H1 (cell line): Measurements from ENCODE around the gene RBM45. TPM values are rescaled to one million over a fixed set of nuclear protein-coding genes. Genes with fewer than 3 reads are reported as not detected.

Experiments used
- CREB1 ChIP-seq: IDR thresholded peaks from 2 replicates; pipeline ENCODE4 v1.6.1; 2012; ENCODE audit warnings: inconsistent platforms
- EP300 ChIP-seq, 2 experiments: IDR thresholded peaks; 1 replicate in 1 of 2; 2 replicates in 1 of 2; pipeline ENCODE4 v1.6.1; 2011 to 2012; ENCODE audit warnings: low read depth in 2 of 2, low read length in 2 of 2, mild to moderate bottlenecking in 2 of 2, borderline replicate concordance in 1 of 2, inconsistent platforms in 1 of 2, moderate library complexity in 1 of 2
- MAX ChIP-seq: IDR thresholded peaks from 2 replicates; pipeline ENCODE4 v1.6.1; 2012; ENCODE audit warnings: inconsistent platforms
- POLR2AphosphoS5 ChIP-seq: IDR thresholded peaks from 2 replicates; pipeline ENCODE4 v1.6.1; 2011; ENCODE audit warnings: low read depth, low read length
- RAD21 ChIP-seq, 2 experiments: IDR thresholded peaks in 1 of 2; conservative IDR thresholded peaks in 1 of 2; 2 replicates each; pipeline ENCODE4 v1.6.1; 2011; ENCODE audit warnings: low read depth in 2 of 2, low read length in 2 of 2, improper control_type of control experiment in 1 of 2, inconsistent platforms in 1 of 2, mild to moderate bottlenecking in 1 of 2, moderate library complexity in 1 of 2
- TAF1 ChIP-seq: IDR thresholded peaks from 2 replicates; pipeline ENCODE4 v1.6.1; 2011; ENCODE audit warnings: mild to moderate bottlenecking, low read depth, low read length
- ZNF274 ChIP-seq: IDR thresholded peaks from 2 replicates; pipeline ENCODE4 v1.7.0; 2012; ENCODE audit warnings: low read length, borderline replicate concordance; ENCODE audit errors: extremely low read depth
- polyA plus RNA-seq, 7 experiments: library from polyadenylated mRNA; depleted of rRNA in 3 of 7; stranded (reverse) in 5 of 7; unstranded in 2 of 7; fragments of >200 nt in 5 of 7; fragments of 200-250 nt in 2 of 7; gene quantifications; 1 replicate in 5 of 7; 2 replicates in 1 of 7; 4 replicates in 1 of 7; pipeline versions ENCODE4 v1.2.1 to v1.2.3, GENCODE V29; 2011 to 2013; ENCODE audit warnings: missing spikeins in 2 of 7, mixed read lengths in 2 of 7
- total RNA-seq: library from RNA; stranded (reverse); fragmentation: NEBNext Ultra II Directional; extraction: Animal tissue kit (Norgen Biotek cat#: 25700); gene quantifications from 2 replicates; pipeline ENCODE4 v1.2.1, GENCODE V29; 2021

Gene RBM45
- total and polyA plus RNA-seq, 2 of the 8 experiments (the other 6 are each of a cell fraction or from before 2014, with no cell fraction given), result 4.7 to 10.4 TPM

GRCh38 chr2:178128836-178129630, 16.8 kb downstream of the RBM45 start (continued):
- TF ChIP-seq ZNF274 (no peak), RAD21 (IDR thresholded peaks at IDR 0.05 in 1 of 2, conservative IDR thresholded peaks at IDR 0.05 in 1 of 2; ENCODE audit: low read depth in 2 of 2, low read length in 2 of 2) (no peak), CREB1 (no peak), MAX (no peak), TAF1 (no peak), EP300 (IDR thresholded peaks at IDR 0.05; ENCODE audit: borderline replicate concordance in 1 of 2, low read depth in 2 of 2, low read length in 2 of 2) (no peak), POLR2AphosphoS5 (no peak)
- TF ChIP-seq, all 59 proteins: peak for 0
